Breast epithelium (tissue), 4 donors: ENCODE measurements around the gene ARHGEF10L. TPM values are rescaled to one million over a fixed set of nuclear protein-coding genes. Genes with fewer than 3 reads are reported as not detected.

Experiments
- DNase-seq, 2 donors: peaks; one replicate each; pipeline ENCODE4 v3.0.0-alpha.2; 2019; ENCODE audit warnings: low spot score in 2 of 2
- H3K27ac ChIP-seq, 2 donors: fragments of 200-600 bp; sonication (generic) in 1 of 2; one replicate each; pipeline ENCODE4 v1.5.1; 2016 to 2019; ENCODE audit warnings: mild to moderate bottlenecking in 1 of 2
- H3K27me3 ChIP-seq, 2 donors: fragments of 200-600 bp; sonication (generic) in 1 of 2; one replicate each; pipeline versions ENCODE4 v1.5.1 to v1.6.0; 2017 to 2019; ENCODE audit warnings: control low read depth in 1 of 2, mild to moderate bottlenecking in 1 of 2
- H3K36me3 ChIP-seq: fragments of 200-600 bp; one replicate; pipeline ENCODE4 v1.5.1; 2019
- H3K4me1 ChIP-seq, 2 donors: fragments of 200-600 bp; sonication (generic); one replicate each; pipeline ENCODE4 v1.5.1; 2016 to 2019; ENCODE audit warnings: control low read depth in 1 of 2
- H3K4me3 ChIP-seq, 3 donors: fragments of 200-600 bp; sonication (generic); 1 replicate in 2 of 3; 2 replicates in 1 of 3; pipeline ENCODE4 v1.5.1; 2016 to 2019; ENCODE audit warnings: mild to moderate bottlenecking in 3 of 3, moderate library complexity in 2 of 3
- H3K9me3 ChIP-seq, 2 donors: fragments of 200-600 bp; sonication (generic) in 1 of 2; one replicate each; pipeline ENCODE4 v1.5.1; 2016 to 2019; ENCODE audit warnings: control low read depth in 1 of 2
- CTCF ChIP-seq, 3 donors: fragments of 450-650 bp; IDR thresholded peaks; one replicate each; pipeline ENCODE4 v1.5.1; 2016 to 2017; ENCODE audit warnings: antibody characterized with exemption in 3 of 3, mild to moderate bottlenecking in 3 of 3, moderate library complexity in 3 of 3
- POLR2A ChIP-seq: fragments of 450-650 bp; IDR thresholded peaks from one replicate; pipeline ENCODE4 v1.6.1; 2016; ENCODE audit warnings: antibody characterized with exemption, mild to moderate bottlenecking, moderate library complexity
- POLR2AphosphoS5 ChIP-seq, 3 donors: sonication (generic); formaldehyde crosslinking; IDR thresholded peaks; one replicate each; pipeline ENCODE4 v1.6.1; 2017; ENCODE audit warnings: antibody characterized with exemption in 3 of 3
- intact Hi-C: fragments of 100-400 bp; cut with DNase I; formaldehyde crosslinking; loops from one replicate; pipeline ENCODE4 v1.15.1; 2023; ENCODE audit warnings: low total_unique reads
- total RNA-seq, 3 donors: library from RNA; depleted of rRNA; stranded (reverse); fragments of >200 nt; gene quantifications; one replicate each; pipeline ENCODE4 v1.1.0, GENCODE V29; 2016

Gene ARHGEF10L
- total RNA-seq, 3 donors from 2014 or later, result 36.7 to 51.4 (median 49.8) TPM

DNA sequence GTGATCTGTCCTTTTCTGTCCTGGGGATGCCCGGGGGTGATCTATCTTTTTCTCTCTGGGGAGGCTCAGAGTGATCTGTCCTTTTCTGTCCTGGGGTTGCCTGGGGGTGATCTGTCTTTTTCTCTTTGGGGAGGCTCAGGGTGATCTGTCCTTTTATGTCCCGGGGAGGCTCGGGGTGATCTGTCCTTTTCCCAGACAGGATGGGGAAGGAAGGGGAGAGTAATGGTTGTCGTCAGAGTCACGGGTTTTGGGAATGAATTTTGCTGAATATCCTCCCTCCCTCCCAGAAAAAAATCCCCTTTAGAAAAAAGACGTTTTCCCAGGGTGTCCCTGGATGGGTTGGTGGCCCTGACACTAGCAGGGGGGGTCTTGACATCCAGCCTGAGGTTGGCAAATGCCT, 91.5 kb downstream of the ARHGEF10L start:
- Histone ChIP-seq H3K27ac (no peak overlapping the region), H3K36me3 (peaks cover 3% of the 10 kb centered on the region), H3K4me3 (no peak overlapping the region), H3K27me3 (no peaks in the 10 kb centered on the region), H3K9me3 (no peaks in the 10 kb centered on the region), H3K4me1 (no peaks in the 10 kb centered on the region)
- no peak for DNase-seq
- intact Hi-C loops, result no loop called here
- TF ChIP-seq POLR2AphosphoS5 (IDR thresholded peaks at IDR 0.05) (no peak), POLR2A (no peak), CTCF (IDR thresholded peaks at IDR 0.05) (no peak)

- H3K36me3 ChIP-seq, result peaks cover 3% of the 10 kb centered on the region
- no peak overlapping the region for H3K4me3 ChIP-seq
- intact Hi-C loops, result no loop called here
- H3K9me3 ChIP-seq, result no peaks in the 10 kb centered on the region
- TF ChIP-seq POLR2AphosphoS5 (IDR thresholded peaks at IDR 0.05), result no peak
- no peak for TF ChIP-seq POLR2A
- no peak for TF ChIP-seq CTCF (IDR thresholded peaks at IDR 0.05)
- DNase-seq, result no peak
- H3K27me3 ChIP-seq, result no peaks in the 10 kb centered on the region
- no peak overlapping the region for H3K27ac ChIP-seq
- H3K4me1 ChIP-seq, result no peaks in the 10 kb centered on the region
Measured at GRCh38 chr1:17631410-17631809, 91.9 kb downstream of the ARHGEF10L start.

DNA sequence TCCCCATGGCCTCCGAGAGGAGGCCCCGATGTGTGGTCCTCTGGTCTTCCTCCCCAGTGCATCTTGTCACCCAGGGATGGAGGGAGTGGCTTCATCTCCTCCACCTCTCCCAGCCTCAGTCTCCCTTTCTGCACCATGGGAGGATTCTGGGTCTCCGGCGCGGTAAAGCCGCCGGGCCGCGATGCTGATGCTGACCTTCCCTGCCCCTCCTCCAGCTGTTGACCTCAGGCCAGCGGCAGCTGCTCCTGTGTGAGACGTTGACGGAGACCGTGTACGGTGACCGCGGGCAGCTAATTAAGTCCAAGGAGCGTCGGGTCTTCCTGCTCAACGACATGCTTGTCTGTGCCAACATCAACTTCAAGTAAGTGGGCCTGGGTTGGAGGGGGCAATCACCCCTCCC, 92.6 kb downstream of the ARHGEF10L start:
- DNase-seq, result no peak
- no peaks in the 10 kb centered on the region for H3K4me1 ChIP-seq
- H3K36me3 ChIP-seq, result peaks cover 3% of the 10 kb centered on the region
- H3K4me3 ChIP-seq, result no peak overlapping the region
- no peak for TF ChIP-seq CTCF (IDR thresholded peaks at IDR 0.05)
- TF ChIP-seq POLR2AphosphoS5 (IDR thresholded peaks at IDR 0.05), result no peak
- no peak for TF ChIP-seq POLR2A
- intact Hi-C loops, result no loop called here
- H3K27me3 ChIP-seq, result no peaks in the 10 kb centered on the region
- H3K27ac ChIP-seq, result peak overlapping the region in 1 of 2 donors; percentile 0
- no peaks in the 10 kb centered on the region for H3K9me3 ChIP-seq

DNA sequence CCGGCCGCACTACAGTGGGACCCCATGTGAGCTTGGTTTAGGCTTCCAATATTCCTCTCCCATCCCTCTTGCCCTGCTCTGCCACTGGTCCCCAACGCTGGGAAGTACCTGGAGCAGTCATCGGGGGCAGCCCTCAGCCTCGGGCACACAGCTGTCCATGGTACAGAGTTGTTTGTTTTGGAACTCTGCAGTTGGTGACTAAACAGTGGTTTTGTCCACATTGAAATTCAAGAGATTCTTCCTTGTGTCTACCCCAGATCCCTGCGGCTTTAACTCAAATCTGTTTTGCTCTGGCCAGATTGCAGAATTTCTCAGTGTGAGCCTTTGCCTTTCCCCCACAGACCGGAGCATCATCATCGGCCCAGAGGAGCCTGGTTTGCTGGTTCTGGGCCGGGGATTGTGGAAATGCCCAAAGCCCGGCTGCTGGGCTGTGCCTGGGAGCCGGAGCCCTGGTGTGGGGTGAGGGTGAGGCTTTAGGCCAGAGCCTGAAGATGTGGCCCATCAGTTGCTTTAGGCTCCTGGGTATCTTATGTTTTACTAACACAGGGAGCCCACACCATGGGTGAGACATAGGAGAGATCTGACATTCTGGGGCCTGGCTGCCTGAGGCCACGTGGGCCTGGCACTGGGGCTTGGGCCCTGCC, 93.2 kb downstream of the ARHGEF10L start:
- H3K27me3 ChIP-seq, result no peaks in the 10 kb centered on the region
- H3K27ac ChIP-seq, result peak overlapping the region in 1 of 2 donors; percentile 0
- intact Hi-C loops, result no loop called here
- TF ChIP-seq CTCF (IDR thresholded peaks at IDR 0.05) (no peak), POLR2AphosphoS5 (IDR thresholded peaks at IDR 0.05) (no peak), POLR2A (no peak)
- H3K36me3 ChIP-seq, result peaks cover 3% of the 10 kb centered on the region
- no peaks in the 10 kb centered on the region for H3K9me3 ChIP-seq
- no peaks in the 10 kb centered on the region for H3K4me1 ChIP-seq
- no peak overlapping the region for H3K4me3 ChIP-seq
- DNase-seq, result no peak

- no peak for TF ChIP-seq POLR2A
- no peak for TF ChIP-seq CTCF (IDR thresholded peaks at IDR 0.05)
- TF ChIP-seq POLR2AphosphoS5 (IDR thresholded peaks at IDR 0.05), result no peak
- Histone ChIP-seq H3K27ac (no peak overlapping the region), H3K36me3 (peaks cover 3% of the 10 kb centered on the region), H3K4me3 (no peak overlapping the region), H3K27me3 (no peaks in the 10 kb centered on the region), H3K9me3 (no peaks in the 10 kb centered on the region), H3K4me1 (no peaks in the 10 kb centered on the region)
- intact Hi-C loops, result no loop called here
- DNase-seq, result no peak
Measured at GRCh38 chr1:17633654-17634053, 94.2 kb downstream of the ARHGEF10L start.
